ENCODE results near the gene FLAD1. TPM values are rescaled to one million over a fixed set of nuclear protein-coding genes. Genes with fewer than 3 reads are reported as not detected.

FLAD1 gene
- total RNA-seq, 1 experiment from 2014 or later: 88.3 TPM

- Mint-ChIP-seq H3K27ac (no peak overlapping the region), H3K36me3 (peaks cover 8% of the 10 kb centered on the region), H3K27me3 (ENCODE audit: low read depth) (no peaks in the 10 kb centered on the region), H3K4me1 (peaks cover 42% of the 10 kb centered on the region), H3K9me3 (no peaks in the 10 kb centered on the region), H3K4me3 (no peak overlapping the region)
- ATAC-seq (peak; percentile 25), DNase-seq (ENCODE audit: low spot score) (peak; percentile 91)
- CTCF ChIA-PET: interaction anchor here (0.7 to 8.3 kb wide), 17 partner anchors 10 to 361 kb away, joined by 3 to 176 read pairs (median 6); partner anchors contain the start of genes ADAM15, EFNA4, FLAD1 and KCNN3
- POLR2A ChIA-PET: interaction anchor here (0.5 to 7.3 kb wide), 18 partner anchors 8 to 339 kb away, joined by 3 to 176 read pairs (median 4); partner anchors contain the start of genes FLAD1, KCNN3, KRTCAP2 and LENEP
- TF ChIP-seq NFE2L1 (CRISPR knock-in tag; IDR thresholded peaks at IDR 0.05) (peak; percentile 65; the same call in 1 of the 2 replicates), TEAD4 (CRISPR knock-in tag; IDR thresholded peaks at IDR 0.05) (peak; percentile 84), ZNF425 (CRISPR knock-in tag; conservative IDR thresholded peaks at IDR 0.05) (0 out of 2 replicates have a peak, but pooled peaks have one; percentile 52), HMGA2 (CRISPR knock-in tag; IDR thresholded peaks at IDR 0.05) (no peak), SP1 (CRISPR knock-in tag; conservative IDR thresholded peaks at IDR 0.05) (peak; percentile 75; the same call in 1 of the 2 replicates), RORB (CRISPR knock-in tag; IDR thresholded peaks at IDR 0.05) (no peak), ETV6 (CRISPR knock-in tag; IDR thresholded peaks at IDR 0.05) (peak; percentile 81), ZNF263 (CRISPR knock-in tag; IDR thresholded peaks at IDR 0.05; ENCODE audit: low read depth) (no peak), FOXK1 (CRISPR knock-in tag; IDR thresholded peaks at IDR 0.05) (no peak), TP53 (CRISPR knock-in tag; IDR thresholded peaks at IDR 0.05) (no peak), MXD4 (CRISPR knock-in tag; IDR thresholded peaks at IDR 0.05; ENCODE audit: borderline replicate concordance) (no peak)
- TF ChIP-seq, protein P1, sequence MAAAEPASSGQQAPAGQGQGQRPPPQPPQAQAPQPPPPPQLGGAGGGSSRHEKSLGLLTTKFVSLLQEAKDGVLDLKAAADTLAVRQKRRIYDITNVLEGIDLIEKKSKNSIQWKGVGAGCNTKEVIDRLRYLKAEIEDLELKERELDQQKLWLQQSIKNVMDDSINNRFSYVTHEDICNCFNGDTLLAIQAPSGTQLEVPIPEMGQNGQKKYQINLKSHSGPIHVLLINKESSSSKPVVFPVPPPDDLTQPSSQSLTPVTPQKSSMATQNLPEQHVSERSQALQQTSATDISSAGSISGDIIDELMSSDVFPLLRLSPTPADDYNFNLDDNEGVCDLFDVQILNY (CRISPR knock-in tag; IDR thresholded peaks at IDR 0.05): peak; percentile 44; the same call in 1 of the 2 replicates
- TF ChIP-seq, protein P2, sequence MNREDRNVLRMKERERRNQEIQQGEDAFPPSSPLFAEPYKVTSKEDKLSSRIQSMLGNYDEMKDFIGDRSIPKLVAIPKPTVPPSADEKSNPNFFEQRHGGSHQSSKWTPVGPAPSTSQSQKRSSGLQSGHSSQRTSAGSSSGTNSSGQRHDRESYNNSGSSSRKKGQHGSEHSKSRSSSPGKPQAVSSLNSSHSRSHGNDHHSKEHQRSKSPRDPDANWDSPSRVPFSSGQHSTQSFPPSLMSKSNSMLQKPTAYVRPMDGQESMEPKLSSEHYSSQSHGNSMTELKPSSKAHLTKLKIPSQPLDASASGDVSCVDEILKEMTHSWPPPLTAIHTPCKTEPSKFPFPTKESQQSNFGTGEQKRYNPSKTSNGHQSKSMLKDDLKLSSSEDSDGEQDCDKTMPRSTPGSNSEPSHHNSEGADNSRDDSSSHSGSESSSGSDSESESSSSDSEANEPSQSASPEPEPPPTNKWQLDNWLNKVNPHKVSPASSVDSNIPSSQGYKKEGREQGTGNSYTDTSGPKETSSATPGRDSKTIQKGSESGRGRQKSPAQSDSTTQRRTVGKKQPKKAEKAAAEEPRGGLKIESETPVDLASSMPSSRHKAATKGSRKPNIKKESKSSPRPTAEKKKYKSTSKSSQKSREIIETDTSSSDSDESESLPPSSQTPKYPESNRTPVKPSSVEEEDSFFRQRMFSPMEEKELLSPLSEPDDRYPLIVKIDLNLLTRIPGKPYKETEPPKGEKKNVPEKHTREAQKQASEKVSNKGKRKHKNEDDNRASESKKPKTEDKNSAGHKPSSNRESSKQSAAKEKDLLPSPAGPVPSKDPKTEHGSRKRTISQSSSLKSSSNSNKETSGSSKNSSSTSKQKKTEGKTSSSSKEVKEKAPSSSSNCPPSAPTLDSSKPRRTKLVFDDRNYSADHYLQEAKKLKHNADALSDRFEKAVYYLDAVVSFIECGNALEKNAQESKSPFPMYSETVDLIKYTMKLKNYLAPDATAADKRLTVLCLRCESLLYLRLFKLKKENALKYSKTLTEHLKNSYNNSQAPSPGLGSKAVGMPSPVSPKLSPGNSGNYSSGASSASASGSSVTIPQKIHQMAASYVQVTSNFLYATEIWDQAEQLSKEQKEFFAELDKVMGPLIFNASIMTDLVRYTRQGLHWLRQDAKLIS (CRISPR knock-in tag; IDR thresholded peaks at IDR 0.05; ENCODE audit: borderline replicate concordance): peak; percentile 52; the same call in 1 of the 2 replicates
- TF ChIP-seq, protein P3, sequence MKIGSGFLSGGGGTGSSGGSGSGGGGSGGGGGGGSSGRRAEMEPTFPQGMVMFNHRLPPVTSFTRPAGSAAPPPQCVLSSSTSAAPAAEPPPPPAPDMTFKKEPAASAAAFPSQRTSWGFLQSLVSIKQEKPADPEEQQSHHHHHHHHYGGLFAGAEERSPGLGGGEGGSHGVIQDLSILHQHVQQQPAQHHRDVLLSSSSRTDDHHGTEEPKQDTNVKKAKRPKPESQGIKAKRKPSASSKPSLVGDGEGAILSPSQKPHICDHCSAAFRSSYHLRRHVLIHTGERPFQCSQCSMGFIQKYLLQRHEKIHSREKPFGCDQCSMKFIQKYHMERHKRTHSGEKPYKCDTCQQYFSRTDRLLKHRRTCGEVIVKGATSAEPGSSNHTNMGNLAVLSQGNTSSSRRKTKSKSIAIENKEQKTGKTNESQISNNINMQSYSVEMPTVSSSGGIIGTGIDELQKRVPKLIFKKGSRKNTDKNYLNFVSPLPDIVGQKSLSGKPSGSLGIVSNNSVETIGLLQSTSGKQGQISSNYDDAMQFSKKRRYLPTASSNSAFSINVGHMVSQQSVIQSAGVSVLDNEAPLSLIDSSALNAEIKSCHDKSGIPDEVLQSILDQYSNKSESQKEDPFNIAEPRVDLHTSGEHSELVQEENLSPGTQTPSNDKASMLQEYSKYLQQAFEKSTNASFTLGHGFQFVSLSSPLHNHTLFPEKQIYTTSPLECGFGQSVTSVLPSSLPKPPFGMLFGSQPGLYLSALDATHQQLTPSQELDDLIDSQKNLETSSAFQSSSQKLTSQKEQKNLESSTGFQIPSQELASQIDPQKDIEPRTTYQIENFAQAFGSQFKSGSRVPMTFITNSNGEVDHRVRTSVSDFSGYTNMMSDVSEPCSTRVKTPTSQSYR (CRISPR knock-in tag; IDR thresholded peaks at IDR 0.05): 0 out of 2 replicates have a peak, but pooled peaks have one; percentile 65
- TF ChIP-seq, protein P4, sequence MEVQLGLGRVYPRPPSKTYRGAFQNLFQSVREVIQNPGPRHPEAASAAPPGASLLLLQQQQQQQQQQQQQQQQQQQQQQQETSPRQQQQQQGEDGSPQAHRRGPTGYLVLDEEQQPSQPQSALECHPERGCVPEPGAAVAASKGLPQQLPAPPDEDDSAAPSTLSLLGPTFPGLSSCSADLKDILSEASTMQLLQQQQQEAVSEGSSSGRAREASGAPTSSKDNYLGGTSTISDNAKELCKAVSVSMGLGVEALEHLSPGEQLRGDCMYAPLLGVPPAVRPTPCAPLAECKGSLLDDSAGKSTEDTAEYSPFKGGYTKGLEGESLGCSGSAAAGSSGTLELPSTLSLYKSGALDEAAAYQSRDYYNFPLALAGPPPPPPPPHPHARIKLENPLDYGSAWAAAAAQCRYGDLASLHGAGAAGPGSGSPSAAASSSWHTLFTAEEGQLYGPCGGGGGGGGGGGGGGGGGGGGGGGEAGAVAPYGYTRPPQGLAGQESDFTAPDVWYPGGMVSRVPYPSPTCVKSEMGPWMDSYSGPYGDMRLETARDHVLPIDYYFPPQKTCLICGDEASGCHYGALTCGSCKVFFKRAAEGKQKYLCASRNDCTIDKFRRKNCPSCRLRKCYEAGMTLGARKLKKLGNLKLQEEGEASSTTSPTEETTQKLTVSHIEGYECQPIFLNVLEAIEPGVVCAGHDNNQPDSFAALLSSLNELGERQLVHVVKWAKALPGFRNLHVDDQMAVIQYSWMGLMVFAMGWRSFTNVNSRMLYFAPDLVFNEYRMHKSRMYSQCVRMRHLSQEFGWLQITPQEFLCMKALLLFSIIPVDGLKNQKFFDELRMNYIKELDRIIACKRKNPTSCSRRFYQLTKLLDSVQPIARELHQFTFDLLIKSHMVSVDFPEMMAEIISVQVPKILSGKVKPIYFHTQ (CRISPR knock-in tag; IDR thresholded peaks at IDR 0.05): no peak; the same call in 1 of the 2 replicates
- TF ChIP-seq, protein P5, sequence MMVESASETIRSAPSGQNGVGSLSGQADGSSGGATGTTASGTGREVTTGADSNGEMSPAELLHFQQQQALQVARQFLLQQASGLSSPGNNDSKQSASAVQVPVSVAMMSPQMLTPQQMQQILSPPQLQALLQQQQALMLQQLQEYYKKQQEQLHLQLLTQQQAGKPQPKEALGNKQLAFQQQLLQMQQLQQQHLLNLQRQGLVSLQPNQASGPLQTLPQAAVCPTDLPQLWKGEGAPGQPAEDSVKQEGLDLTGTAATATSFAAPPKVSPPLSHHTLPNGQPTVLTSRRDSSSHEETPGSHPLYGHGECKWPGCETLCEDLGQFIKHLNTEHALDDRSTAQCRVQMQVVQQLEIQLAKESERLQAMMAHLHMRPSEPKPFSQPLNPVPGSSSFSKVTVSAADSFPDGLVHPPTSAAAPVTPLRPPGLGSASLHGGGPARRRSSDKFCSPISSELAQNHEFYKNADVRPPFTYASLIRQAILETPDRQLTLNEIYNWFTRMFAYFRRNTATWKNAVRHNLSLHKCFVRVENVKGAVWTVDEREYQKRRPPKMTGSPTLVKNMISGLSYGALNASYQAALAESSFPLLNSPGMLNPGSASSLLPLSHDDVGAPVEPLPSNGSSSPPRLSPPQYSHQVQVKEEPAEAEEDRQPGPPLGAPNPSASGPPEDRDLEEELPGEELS (CRISPR knock-in tag; IDR thresholded peaks at IDR 0.05): peak; percentile 43; the same call in 1 of the 2 replicates
Measured at GRCh38 chr1:154972517-154973343, 10.4 kb upstream of the FLAD1 start.
